NCI-H345 (cell line): ENCODE measurements around the gene TTLL5.

ENCODE experiments used
- DNase-seq: peaks from one replicate; lab custom pipeline; 2025; lab: John Stamatoyannopoulos, UW

The TTLL5 gene

GRCh38 chr14:75732888-75733287 is 71.8 kb downstream of the TTLL5 start:
- DNase-seq, result no peak

GRCh38 chr14:75734854-75735253 is 73.8 kb downstream of the TTLL5 start:
- no peak for DNase-seq

- DNase-seq, result no peak
Observed at GRCh38 chr14:75736845-75737485, 75.9 kb downstream of the TTLL5 start.

DNA sequence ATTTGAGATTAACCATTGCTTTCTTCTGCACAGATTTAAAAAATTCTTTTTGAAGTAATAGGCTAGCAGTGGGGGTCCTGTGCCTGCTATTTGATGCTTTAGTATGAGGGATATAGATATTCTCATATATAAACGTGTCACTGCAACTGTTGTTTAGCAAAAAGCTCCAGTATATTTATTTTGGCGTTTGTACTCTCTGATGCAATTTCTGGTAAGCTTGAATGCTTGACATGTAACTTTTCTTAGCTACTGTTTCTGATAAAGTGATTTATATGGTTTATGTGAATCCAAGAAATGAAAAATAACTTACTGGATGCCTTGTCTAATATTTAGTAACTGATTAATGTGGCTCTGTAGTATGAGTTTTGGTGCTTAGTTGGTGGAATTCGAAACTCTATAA is 77.1 kb downstream of the TTLL5 start:
- no peak for DNase-seq

- DNase-seq, result no peak
Observed at GRCh38 chr14:75742867-75743266, 81.8 kb downstream of the TTLL5 start.

DNA sequence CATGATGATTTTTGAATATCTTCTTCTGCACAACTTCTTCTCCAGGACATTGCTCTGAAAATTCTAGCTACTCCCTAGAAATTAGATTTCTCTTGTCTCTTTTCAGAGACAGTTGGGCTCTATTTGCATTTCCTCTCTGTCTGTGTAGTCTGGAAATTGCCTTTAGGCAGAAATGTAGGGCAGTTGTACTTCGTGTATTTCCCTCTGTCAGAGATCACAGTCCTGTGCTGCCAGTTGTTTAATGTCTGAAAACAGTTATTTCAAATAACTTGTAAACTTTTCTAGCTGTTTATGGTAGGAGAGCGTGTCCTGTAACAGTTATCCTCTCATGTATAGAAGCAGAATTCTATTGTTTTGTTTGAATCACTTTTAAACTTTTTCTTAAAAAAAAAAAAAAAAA is 86.9 kb downstream of the TTLL5 start:
- DNase-seq, result no peak

- no peak for DNase-seq
Observed at GRCh38 chr14:75748336-75748735, 87.3 kb downstream of the TTLL5 start.

DNA sequence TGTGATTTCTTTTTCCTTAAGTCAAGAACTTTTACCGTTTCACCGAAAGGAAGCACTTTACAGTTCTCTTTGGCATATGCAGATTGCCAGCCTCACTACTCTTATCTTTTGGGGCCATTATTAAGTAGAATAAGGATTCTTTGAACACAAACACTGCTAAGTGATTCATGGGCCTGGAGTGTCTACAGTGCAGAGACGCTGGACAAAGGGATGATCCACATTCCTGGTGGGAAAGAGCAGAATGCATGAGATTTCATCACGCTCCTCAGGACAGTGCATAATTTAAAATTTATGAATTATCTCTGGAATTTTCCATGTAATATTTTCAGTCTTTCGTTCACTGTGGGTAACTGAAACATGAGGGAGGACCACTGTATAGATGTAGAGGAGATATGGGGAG is 90.2 kb downstream of the TTLL5 start:
- DNase-seq, result no peak

DNA sequence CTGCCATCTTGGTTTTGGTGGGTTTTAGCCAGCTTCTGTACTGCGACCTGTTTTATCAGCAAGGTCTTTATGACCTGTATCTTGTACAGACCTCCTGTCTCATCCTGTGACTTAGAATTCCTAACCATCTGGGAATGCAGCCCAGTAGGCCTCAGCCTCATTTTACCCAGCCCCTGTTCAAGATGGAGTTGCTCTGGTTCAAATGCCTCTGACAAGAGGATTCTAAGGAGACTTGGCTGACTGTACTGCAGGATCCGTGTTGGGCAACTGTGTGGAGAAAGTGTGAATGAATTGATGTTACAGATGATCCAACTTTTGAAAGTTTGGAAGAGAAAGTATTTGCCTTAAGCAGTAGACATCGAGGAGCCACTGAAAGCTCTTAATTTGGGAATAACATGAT is 91.0 kb downstream of the TTLL5 start:
- DNase-seq, result no peak

DNA sequence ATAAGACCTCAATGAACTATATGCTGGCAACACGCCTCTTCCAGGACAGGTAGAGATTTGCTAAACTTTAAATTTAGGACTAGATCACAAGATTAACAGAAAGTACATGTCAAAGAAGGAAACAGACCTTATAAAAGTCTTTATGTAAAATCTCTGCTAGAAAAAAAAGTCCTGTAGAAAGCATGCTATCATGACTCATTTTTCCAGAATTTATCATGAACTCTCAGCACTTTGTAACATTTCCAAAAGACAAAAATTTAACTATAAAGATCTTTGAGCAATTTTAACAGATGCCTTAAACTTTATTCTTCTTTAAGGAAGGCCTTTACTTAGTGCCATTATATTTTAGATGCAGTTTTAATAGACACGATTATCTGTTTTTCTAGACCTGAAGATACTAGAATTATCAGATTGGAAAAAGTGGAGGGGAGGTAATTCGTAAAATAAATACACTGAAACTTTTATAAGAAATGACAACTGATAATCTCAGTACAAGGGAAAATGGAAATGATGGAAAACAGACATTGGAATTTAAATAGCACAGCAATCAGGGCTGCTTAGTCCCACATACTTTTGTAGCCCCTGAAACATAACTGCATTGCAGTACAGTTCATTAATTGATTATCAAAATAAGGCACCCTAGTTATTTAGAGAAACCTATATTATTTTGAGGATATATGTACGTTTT is 92.0 kb downstream of the TTLL5 start:
- DNase-seq, result no peak

- no peak for DNase-seq
Observed at GRCh38 chr14:75753696-75754095, 92.7 kb downstream of the TTLL5 start.

DNA sequence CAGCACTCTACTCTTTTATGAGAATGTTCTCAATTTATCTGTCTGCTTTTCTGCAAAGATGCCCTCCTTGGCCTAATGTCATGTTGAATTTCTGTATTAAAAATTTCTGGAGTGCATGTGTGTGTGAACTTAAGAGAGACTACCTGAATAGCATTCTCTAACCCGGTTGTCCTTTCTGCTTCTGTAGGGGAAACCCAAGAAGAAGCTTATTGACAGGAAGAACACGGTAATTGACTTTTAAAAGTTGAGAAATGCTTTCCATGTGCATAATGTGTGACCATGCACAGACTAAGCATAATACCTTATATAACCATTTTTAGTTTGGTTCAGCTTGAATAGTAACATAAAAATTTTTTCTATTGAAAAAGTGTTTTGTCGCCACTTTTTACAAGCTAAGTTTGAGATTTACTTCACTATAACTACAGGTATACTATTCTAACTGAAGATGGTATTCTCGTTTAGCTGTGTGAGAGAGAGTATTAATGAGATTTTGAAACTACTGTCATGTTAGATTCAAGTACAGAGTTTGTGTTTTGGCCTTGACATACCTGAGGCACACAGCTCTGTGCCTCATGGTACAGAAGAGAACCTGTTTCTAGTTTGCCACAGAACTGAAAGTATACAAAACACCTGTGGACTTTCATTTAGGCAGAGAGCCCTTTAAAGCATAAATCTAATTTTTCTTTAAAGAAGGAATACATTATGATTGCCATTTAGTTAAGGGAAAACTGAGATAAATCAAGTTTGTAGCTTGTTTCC is 96.8 kb downstream of the TTLL5 start:
- no peak for DNase-seq

- no peak for DNase-seq
Observed at GRCh38 chr14:75764020-75764419, 103.0 kb downstream of the TTLL5 start.

GRCh38 chr14:75769047-75769685 is 108.1 kb downstream of the TTLL5 start:
- no peak for DNase-seq

- DNase-seq, result no peak
Observed at GRCh38 chr14:75770635-75771034, 109.6 kb downstream of the TTLL5 start.

- DNase-seq, result no peak
Observed at GRCh38 chr14:75771595-75771994, 110.5 kb downstream of the TTLL5 start.

- no peak for DNase-seq
Observed at GRCh38 chr14:75773046-75773445, 112.0 kb downstream of the TTLL5 start.

DNA sequence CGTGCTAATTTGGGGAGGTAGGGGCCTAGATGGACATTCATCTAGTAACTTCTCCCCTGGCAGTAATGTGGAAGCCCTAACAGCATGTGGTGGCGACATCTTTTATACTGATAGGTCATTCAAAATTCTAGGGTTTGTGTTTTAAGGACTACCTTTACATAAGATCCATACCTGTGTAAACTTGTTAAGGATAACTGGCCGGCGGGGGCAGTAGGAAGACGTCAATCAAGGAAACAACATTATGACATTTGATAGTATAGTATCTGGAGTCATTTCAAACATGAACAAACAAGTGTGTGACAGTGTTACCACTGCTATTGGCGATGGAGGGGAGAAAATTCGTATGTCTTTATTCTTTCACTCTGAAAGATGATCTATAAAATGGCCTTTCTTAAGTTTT is 120.0 kb downstream of the TTLL5 start:
- DNase-seq, result no peak

DNA sequence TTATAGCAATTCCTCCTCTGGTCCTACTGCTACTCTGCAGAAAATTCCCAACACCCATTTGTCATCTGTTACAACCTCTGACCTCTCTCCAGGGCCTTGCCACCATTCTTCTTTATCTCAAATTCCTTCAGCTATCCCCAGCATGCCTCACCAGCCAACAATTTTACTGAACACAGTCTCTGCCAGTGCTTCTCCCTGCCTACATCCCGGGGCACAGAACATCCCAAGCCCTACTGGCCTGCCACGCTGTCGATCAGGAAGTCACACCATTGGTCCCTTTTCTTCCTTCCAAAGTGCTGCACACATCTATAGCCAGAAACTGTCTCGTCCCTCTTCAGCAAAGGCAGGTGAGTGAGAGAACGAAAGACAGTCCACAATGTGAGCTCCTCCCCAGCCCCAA is 122.1 kb downstream of the TTLL5 start:
- DNase-seq, result no peak

DNA sequence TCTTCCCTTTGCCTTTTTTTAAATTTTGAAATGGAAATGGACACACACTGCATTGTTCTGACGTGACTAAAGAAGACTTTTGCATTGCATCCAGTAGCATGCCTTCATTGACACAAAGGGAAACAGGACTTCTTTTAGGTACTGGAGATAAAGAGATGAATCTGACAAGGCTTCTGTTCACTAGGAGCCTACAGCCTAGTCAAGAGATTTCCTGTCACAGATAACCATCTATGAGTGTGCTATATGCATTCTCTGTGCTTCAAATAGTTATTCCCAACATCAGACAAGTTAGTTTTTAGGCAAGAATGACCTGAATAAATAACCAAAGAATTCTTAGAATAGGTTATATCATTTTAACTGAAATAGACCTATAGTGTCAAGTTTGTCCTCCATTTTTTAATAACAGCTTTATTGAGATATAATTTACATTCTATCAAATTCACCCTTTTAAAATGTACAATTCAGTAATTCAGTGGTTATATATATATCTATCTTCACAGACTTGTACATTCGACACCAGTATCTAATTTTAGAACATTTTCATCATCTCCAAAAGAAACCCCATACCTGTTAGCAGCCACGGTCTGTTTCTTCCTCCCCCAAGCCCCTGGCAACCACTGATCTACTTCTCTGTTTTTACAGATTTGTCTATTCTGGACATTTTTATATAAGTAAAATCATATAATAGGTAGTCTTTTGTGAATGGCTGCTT is 122.7 kb downstream of the TTLL5 start:
- no peak for DNase-seq

DNA sequence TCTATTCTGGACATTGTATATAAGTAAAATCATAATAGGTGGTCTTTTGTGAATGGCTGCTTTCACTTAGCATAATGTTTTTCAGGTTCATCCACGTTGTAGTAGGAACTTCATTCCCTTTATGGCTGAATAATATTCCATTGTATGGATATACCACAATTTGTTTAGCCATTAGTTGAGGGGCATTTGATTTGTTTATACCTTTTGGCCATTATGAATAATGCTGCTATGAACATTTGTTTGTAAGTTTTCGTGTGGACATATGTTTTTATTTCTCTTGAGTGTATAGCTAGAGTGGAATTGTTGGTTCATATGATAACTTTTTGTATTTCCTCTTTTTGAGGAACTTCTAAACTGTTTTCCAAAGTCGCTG is 123.3 kb downstream of the TTLL5 start:
- no peak for DNase-seq

DNA sequence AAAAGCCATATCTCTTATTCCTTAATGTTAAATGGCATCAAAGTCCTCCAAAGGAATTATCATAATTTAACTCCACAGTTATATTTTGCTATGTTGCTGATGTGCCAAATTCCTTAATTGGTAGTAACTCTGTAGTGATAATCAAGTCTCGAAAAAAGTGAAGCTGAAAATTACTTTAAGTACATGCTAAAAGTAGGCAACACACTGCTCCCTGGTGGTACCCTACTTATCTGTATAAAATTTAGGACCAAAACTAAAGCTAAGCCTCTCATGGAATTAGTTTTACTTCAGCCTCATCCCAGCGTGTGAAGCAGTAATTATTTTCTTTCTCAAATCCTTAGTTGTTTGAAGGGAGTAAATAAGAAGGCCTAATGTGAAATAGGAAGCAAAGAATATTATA is 132.8 kb downstream of the TTLL5 start:
- DNase-seq, result no peak
